NB4 (cell line): ENCODE measurements around the gene LIX1.
"Not testable (repeated sequence)": the region's sequence is repeated elsewhere in the genome, so short reads cannot be mapped to it uniquely, and the experiment has no call there.

Experiments used
- DNase-seq: peaks from one replicate; pipeline ENCODE4 v3.0.0; 2010; ENCODE audit warnings: low read depth
- H3K4me3 ChIP-seq: one replicate; pipeline ENCODE4 v1.5.1; 2011; ENCODE audit warnings: mild to moderate bottlenecking, low read depth, low read length, moderate library complexity
- CTCF ChIP-seq: IDR thresholded peaks from one replicate; pipeline ENCODE4 v1.5.1; 2012; ENCODE audit warnings: low read depth, low read length
- MAX ChIP-seq: IDR thresholded peaks from 2 replicates; pipeline ENCODE4 v1.6.1; 2011; ENCODE audit warnings: low read depth, low read length
- MYC ChIP-seq: IDR thresholded peaks from 2 replicates; pipeline ENCODE4 v1.6.1; 2011; ENCODE audit warnings: low read depth, low read length
- POLR2A ChIP-seq: IDR thresholded peaks from 2 replicates; pipeline ENCODE4 v1.6.1; 2011; ENCODE audit warnings: mild to moderate bottlenecking; ENCODE audit not compliant: insufficient read length; ENCODE audit errors: extremely low read depth

LIX1 gene

GRCh38 chr5:97149709-97150108, 7.3 kb upstream of the LIX1 start:
- TF ChIP-seq MAX (no peak), CTCF (no peak), MYC (no peak), POLR2A (no peak)
- H3K4me3 ChIP-seq = no peak overlapping the region
- no peak for DNase-seq

GRCh38 chr5:97148288-97148687, 5.9 kb upstream of the LIX1 start:
- H3K4me3 ChIP-seq = no peak overlapping the region
- TF ChIP-seq CTCF = no peak
- TF ChIP-seq MAX = no peak
- TF ChIP-seq POLR2A = no peak
- TF ChIP-seq MYC = no peak
- DNase-seq = no peak

GRCh38 chr5:97143704-97144103, 1.3 kb upstream of the LIX1 start:
- no peak for DNase-seq
- H3K4me3 ChIP-seq = no peak overlapping the region
- TF ChIP-seq MYC (no peak), MAX (no peak), CTCF (no peak), POLR2A (no peak)

- no peak for TF ChIP-seq POLR2A
- TF ChIP-seq MYC = no peak
- no peak overlapping the region for H3K4me3 ChIP-seq
- DNase-seq = no peak
Observed at GRCh38 chr5:97141539-97141938, 872 bp downstream of the LIX1 start.

GRCh38 chr5:97141031-97141430, 1.4 kb downstream of the LIX1 start:
- TF ChIP-seq MYC = no peak
- no peak for TF ChIP-seq CTCF
- no peak for TF ChIP-seq POLR2A
- TF ChIP-seq MAX = no peak
- DNase-seq = no peak
- H3K4me3 ChIP-seq = no peak overlapping the region

- not testable (repeated sequence) for DNase-seq
Observed at GRCh38 chr5:97140250-97140649, 2.2 kb downstream of the LIX1 start.

GRCh38 chr5:97136475-97136874, 5.9 kb downstream of the LIX1 start:
- no peak for DNase-seq
- no peak overlapping the region for H3K4me3 ChIP-seq
- TF ChIP-seq POLR2A (no peak), MAX (no peak)

More at GRCh38 chr5:97140250-97140649, 2.2 kb downstream of the LIX1 start:
- not testable (repeated sequence) for H3K4me3 ChIP-seq
